PC-9 (cell line): ENCODE results near the gene MBOAT2. TPM values are rescaled to one million over a fixed set of nuclear protein-coding genes. Genes with fewer than 3 reads are reported as not detected.

ENCODE experiments used
- BruUV-seq: library from RNA; stranded (reverse); fragments of 400-500 nt; replicated peaks from 2 replicates; lab custom pipeline; 2021; lab: Mats Ljungman, UMichigan
- CTCF ChIA-PET: fragments of 300-600 bp; sonication (Branson Sonifier 250); formaldehyde crosslinking; loops from one replicate; lab custom pipeline; 2022; ENCODE audit warnings: antibody characterized with exemption; lab: Charles Lee
- POLR2A ChIA-PET: fragments of 300-600 bp; sonication (Branson Sonifier 250); formaldehyde crosslinking; loops from one replicate; lab custom pipeline; 2022; ENCODE audit warnings: antibody characterized with exemption; ENCODE audit not compliant: unreplicated experiment; lab: Charles Lee
- DNase-seq, 2 experiments: peaks; one replicate each; pipeline versions ENCODE4 v3.0.0 to v3.0.0-alpha.2; 2015 to 2022; ENCODE audit warnings: mixed read lengths in 1 of 2
- H2AFZ ChIP-seq: fragments of 200-600 bp; sonication (generic); 2 replicates; pipeline ENCODE4 v1.8.1; 2017; ENCODE audit warnings: antibody characterized with exemption
- H3F3A ChIP-seq: fragments of 200-600 bp; sonication (generic); 2 replicates; pipeline ENCODE4 v1.8.1; 2017; ENCODE audit warnings: antibody characterized with exemption, mild to moderate bottlenecking, low read depth; ENCODE audit not compliant: insufficient read depth
- H3K27ac ChIP-seq: fragments of 200-600 bp; sonication (generic); 2 replicates; pipeline ENCODE4 v1.6.1; 2016; ENCODE audit warnings: mixed run types
- H3K27me3 ChIP-seq: fragments of 200-600 bp; sonication (generic); 2 replicates; pipeline ENCODE4 v1.6.1; 2016; ENCODE audit warnings: low read depth, mixed run types; ENCODE audit not compliant: insufficient read depth
- H3K36me3 ChIP-seq: fragments of 200-600 bp; sonication (generic); 2 replicates; pipeline ENCODE4 v1.6.1; 2016; ENCODE audit warnings: low read depth, mixed run types
- H3K4me1 ChIP-seq: fragments of 200-600 bp; sonication (generic); replicated peaks from 2 replicates; pipeline ENCODE4 v1.6.1; 2016; ENCODE audit warnings: mixed run types; ENCODE audit not compliant: insufficient read depth
- H3K4me2 ChIP-seq: fragments of 200-600 bp; sonication (generic); 2 replicates; pipeline ENCODE4 v1.6.1; 2017; ENCODE audit warnings: mixed run types
- H3K4me3 ChIP-seq: fragments of 200-600 bp; sonication (generic); 2 replicates; pipeline ENCODE4 v1.6.1; 2016; ENCODE audit warnings: mixed run types
- H3K79me2 ChIP-seq: fragments of 200-600 bp; sonication (generic); 2 replicates; pipeline ENCODE4 v1.6.1; 2017; ENCODE audit warnings: low read depth, mixed run types
- H3K9me2 ChIP-seq: fragments of 200-600 bp; sonication (generic); 2 replicates; pipeline ENCODE4 v1.8.1; 2017; ENCODE audit warnings: mild to moderate bottlenecking; ENCODE audit not compliant: insufficient read depth
- H3K9me3 ChIP-seq: fragments of 200-600 bp; sonication (generic); 2 replicates; pipeline ENCODE4 v1.8.1; 2016; ENCODE audit warnings: low read depth; ENCODE audit not compliant: insufficient read depth
- H4K20me1 ChIP-seq: fragments of 200-600 bp; sonication (generic); 2 replicates; pipeline ENCODE4 v1.8.1; 2017; ENCODE audit not compliant: insufficient read depth
- EZH2 ChIP-seq: fragments of 200-600 bp; sonication (generic); IDR thresholded peaks from 2 replicates; pipeline ENCODE4 v1.8.0; 2017; ENCODE audit warnings: antibody characterized with exemption, low read depth
- intact Hi-C: fragments of 100-400 bp; cut with micrococcal nuclease; formaldehyde crosslinking; loops from one replicate; pipeline ENCODE4 v1.10.0; 2022; ENCODE audit not compliant: unreplicated experiment
- total RNA-seq: library from RNA; stranded (reverse); gene quantifications from 2 replicates; pipeline ENCODE4 v1.2.3, GENCODE V29; 2021
- TF ChIP-seq, protein P1 (sequence below): fragments of 200-600 bp; sonication (generic); conservative IDR thresholded peaks from 2 replicates; pipeline ENCODE4 v1.6.1; 2017; ENCODE audit warnings: mixed run types, antibody characterized with exemption, mild to moderate bottlenecking, moderate library complexity

MBOAT2 gene
- total RNA-seq, 1 experiment from 2014 or later = 57.7 TPM

DNA sequence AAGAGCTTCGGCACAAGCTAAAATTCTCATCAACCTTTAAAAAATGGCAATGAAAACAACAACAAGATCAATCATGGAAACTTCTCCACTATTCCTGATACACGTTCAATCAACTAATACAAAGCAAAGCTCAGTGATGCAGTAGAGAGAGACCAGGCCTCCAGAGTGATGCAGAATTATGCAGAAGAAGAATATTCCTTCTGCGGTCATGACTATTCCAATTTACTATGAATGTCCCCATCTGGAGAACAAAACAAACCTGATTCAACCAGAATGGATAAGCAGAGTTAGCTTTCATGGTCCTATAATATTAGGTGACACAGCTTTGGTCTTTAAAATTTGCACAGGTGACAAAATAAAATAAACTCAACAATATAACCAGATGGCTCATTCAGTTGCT lies 12.5 kb upstream of the MBOAT2 start:
- Histone ChIP-seq H3K4me3 (no peak overlapping the region), H3K4me1 (no peaks in the 10 kb centered on the region), H3K9me3 (no peaks in the 10 kb centered on the region), H3K27ac (no peak overlapping the region), H3K9me2 (no peaks in the 10 kb centered on the region), H3K36me3 (no peaks in the 10 kb centered on the region), H4K20me1 (no peaks in the 10 kb centered on the region), H3K27me3 (no peaks in the 10 kb centered on the region), H3K79me2 (no peaks in the 10 kb centered on the region), H3F3A (no peaks in the 10 kb centered on the region), H2AFZ (no peak overlapping the region), H3K4me2 (no peak overlapping the region)
- ChIA-PET POLR2A (no interaction called here), CTCF (no interaction called here)
- no TSS peak for BruUV-seq
- intact Hi-C loops = no loop called here
- no peak for TF ChIP-seq EZH2
- TF ChIP-seq, protein P1, sequence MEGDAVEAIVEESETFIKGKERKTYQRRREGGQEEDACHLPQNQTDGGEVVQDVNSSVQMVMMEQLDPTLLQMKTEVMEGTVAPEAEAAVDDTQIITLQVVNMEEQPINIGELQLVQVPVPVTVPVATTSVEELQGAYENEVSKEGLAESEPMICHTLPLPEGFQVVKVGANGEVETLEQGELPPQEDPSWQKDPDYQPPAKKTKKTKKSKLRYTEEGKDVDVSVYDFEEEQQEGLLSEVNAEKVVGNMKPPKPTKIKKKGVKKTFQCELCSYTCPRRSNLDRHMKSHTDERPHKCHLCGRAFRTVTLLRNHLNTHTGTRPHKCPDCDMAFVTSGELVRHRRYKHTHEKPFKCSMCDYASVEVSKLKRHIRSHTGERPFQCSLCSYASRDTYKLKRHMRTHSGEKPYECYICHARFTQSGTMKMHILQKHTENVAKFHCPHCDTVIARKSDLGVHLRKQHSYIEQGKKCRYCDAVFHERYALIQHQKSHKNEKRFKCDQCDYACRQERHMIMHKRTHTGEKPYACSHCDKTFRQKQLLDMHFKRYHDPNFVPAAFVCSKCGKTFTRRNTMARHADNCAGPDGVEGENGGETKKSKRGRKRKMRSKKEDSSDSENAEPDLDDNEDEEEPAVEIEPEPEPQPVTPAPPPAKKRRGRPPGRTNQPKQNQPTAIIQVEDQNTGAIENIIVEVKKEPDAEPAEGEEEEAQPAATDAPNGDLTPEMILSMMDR = no peak
- no peak for DNase-seq

DNA sequence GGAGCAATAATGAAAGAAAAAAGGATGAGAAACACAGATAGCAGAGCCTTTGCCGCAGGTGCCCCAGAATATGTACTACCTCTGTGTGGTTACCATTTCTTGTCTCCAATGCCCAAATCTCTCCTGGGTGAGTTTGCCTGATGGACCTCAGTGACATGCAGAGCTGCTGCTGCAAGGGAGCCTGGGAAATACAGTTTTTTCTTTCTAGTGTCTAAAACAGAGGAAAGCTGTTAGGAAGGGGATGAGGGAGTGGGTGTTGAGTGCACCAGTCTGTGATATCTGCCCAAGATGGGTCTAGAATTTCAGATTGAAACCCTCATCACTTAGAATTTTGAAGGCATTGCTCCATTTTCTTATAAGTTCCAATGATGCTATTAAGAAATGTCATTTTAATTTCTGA lies 9.9 kb upstream of the MBOAT2 start:
- no peak overlapping the region for H3K4me2 ChIP-seq
- H3K79me2 ChIP-seq = no peaks in the 10 kb centered on the region
- CTCF ChIA-PET = no interaction called here
- H3K27ac ChIP-seq = no peak overlapping the region
- 0 out of 2 replicates have a peak, but pooled peaks cover 6% of the 10 kb centered on the region for H3F3A ChIP-seq
- H3K4me1 ChIP-seq = 0 out of 2 replicates have a peak, but pooled peaks cover 10% of the 10 kb centered on the region
- no peaks in the 10 kb centered on the region for H3K36me3 ChIP-seq
- no peak overlapping the region for H2AFZ ChIP-seq
- no peaks in the 10 kb centered on the region for H3K27me3 ChIP-seq
- BruUV-seq = no TSS peak
- intact Hi-C loops = no loop called here
- H3K9me2 ChIP-seq = no peaks in the 10 kb centered on the region
- POLR2A ChIA-PET = no interaction called here
- H3K4me3 ChIP-seq = no peak overlapping the region
- TF ChIP-seq, protein P1 = no peak
- TF ChIP-seq EZH2 = no peak
- H3K9me3 ChIP-seq = no peaks in the 10 kb centered on the region
- DNase-seq = no peak
- no peaks in the 10 kb centered on the region for H4K20me1 ChIP-seq

DNA sequence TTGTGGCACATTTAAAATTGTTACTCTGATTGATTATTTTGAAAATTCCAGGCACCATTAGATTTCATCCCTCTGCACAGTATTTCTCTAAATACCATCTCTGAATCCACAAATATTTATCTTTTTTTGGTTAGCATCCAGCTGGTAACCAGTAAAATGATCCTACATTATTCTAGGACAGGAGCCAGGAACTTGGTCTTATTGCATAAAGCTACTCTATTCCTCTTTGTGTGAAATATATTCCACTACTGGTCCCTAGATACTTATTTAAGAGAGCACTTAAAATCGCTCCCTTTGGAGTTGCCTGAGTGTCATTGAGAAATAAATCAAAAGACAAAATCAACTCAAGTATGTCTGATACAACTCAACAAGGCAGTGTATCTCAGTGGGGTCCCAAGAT lies 7.4 kb upstream of the MBOAT2 start:
- H3K36me3 ChIP-seq = 0 out of 2 replicates have a peak, but pooled peaks cover 8% of the 10 kb centered on the region
- H3K9me2 ChIP-seq = no peaks in the 10 kb centered on the region
- no peak overlapping the region for H3K27ac ChIP-seq
- 0 out of 2 replicates have a peak, but pooled peaks cover 6% of the 10 kb centered on the region for H3F3A ChIP-seq
- H3K4me3 ChIP-seq = no peak overlapping the region
- TF ChIP-seq EZH2 = no peak
- TF ChIP-seq, protein P1 = no peak
- no peak overlapping the region for H3K4me2 ChIP-seq
- intact Hi-C loops = no loop called here
- no peaks in the 10 kb centered on the region for H4K20me1 ChIP-seq
- H2AFZ ChIP-seq = no peak overlapping the region
- no peak for DNase-seq
- no peaks in the 10 kb centered on the region for H3K79me2 ChIP-seq
- H3K4me1 ChIP-seq = peaks cover 10% of the 10 kb centered on the region; the same call in 1 of the 2 replicates
- no TSS peak for BruUV-seq
- H3K27me3 ChIP-seq = no peaks in the 10 kb centered on the region
- no peaks in the 10 kb centered on the region for H3K9me3 ChIP-seq
- ChIA-PET CTCF (no interaction called here), POLR2A (no interaction called here)
